ENCODE measurements around the gene DMAC2L. TPM values are rescaled to one million over a fixed set of nuclear protein-coding genes. Genes with fewer than 3 reads are reported as not detected.
A peak's percentile ranks its signal among the peaks of the same experiment; 100 is the strongest.
"Not testable (repeated sequence)": the region's sequence is repeated elsewhere in the genome, so short reads cannot be mapped to it uniquely, and the experiment has no call there.

Gene DMAC2L
- 4.3 and 5.8 TPM in 2 replicates for total RNA-seq

GRCh38 chr14:50311972-50312733 is at the start of gene DMAC2L, which contains the start of gene L2HGDH:
TSS of gene DMAC2L (plus strand) at chr14:50312324. CDS start at chr14:50321488, 9,164 bp downstream.
TSS of gene L2HGDH (minus strand) at chr14:50312229. CDS start at chr14:50312150, 79 bp downstream.
- DNase-seq (ENCODE audit: low read depth, low spot score) = peak; percentile 72

- no peak for DNase-seq (ENCODE audit: low read depth, low spot score)
Observed at GRCh38 chr14:50262865-50263264, 49.3 kb upstream of the DMAC2L start.

GRCh38 chr14:50263321-50263720 is 48.8 kb upstream of the DMAC2L start:
- no peak for DNase-seq (ENCODE audit: low read depth, low spot score)

- DNase-seq (ENCODE audit: low read depth, low spot score) = no peak
Observed at GRCh38 chr14:50265029-50265428, 47.1 kb upstream of the DMAC2L start.

GRCh38 chr14:50270932-50271331 is 41.2 kb upstream of the DMAC2L start:
- no peak for DNase-seq (ENCODE audit: low read depth, low spot score)

GRCh38 chr14:50272498-50272897 is 39.6 kb upstream of the DMAC2L start:
- no peak for DNase-seq (ENCODE audit: low read depth, low spot score)

- no peak for DNase-seq (ENCODE audit: low read depth, low spot score)
Observed at GRCh38 chr14:50285861-50286260, 26.3 kb upstream of the DMAC2L start.

- no peak for DNase-seq (ENCODE audit: low read depth, low spot score)
Observed at GRCh38 chr14:50288146-50288545, 24.0 kb upstream of the DMAC2L start.

GRCh38 chr14:50290306-50290705 is 21.8 kb upstream of the DMAC2L start:
- DNase-seq (ENCODE audit: low read depth, low spot score) = no peak

GRCh38 chr14:50299585-50299984 is 12.5 kb upstream of the DMAC2L start:
- no peak for DNase-seq (ENCODE audit: low read depth, low spot score)

GRCh38 chr14:50301914-50302313 is 10.2 kb upstream of the DMAC2L start:
- no peak for DNase-seq (ENCODE audit: low read depth, low spot score)

- no peak for DNase-seq (ENCODE audit: low read depth, low spot score)
Observed at GRCh38 chr14:50303744-50304471, 8.2 kb upstream of the DMAC2L start.

GRCh38 chr14:50308363-50308915 is 3.7 kb upstream of the DMAC2L start:
- DNase-seq (ENCODE audit: low read depth, low spot score) = no peak

- DNase-seq (ENCODE audit: low read depth, low spot score) = no peak
Observed at GRCh38 chr14:50310445-50310844, 1.7 kb upstream of the DMAC2L start.

GRCh38 chr14:50311337-50311971 is 670 bp upstream of the DMAC2L start:
- no peak for DNase-seq (ENCODE audit: low read depth, low spot score)

- DNase-seq (ENCODE audit: low read depth, low spot score) = no peak
Observed at GRCh38 chr14:50312734-50313054, 570 bp downstream of the DMAC2L start.

- not testable (repeated sequence) for DNase-seq (ENCODE audit: low read depth, low spot score)
Observed at GRCh38 chr14:50314098-50314497, 2.0 kb downstream of the DMAC2L start.

GRCh38 chr14:50318031-50318626 is 6.0 kb downstream of the DMAC2L start:
- DNase-seq (ENCODE audit: low read depth, low spot score) = no peak

- DNase-seq (ENCODE audit: low read depth, low spot score) = no peak
Observed at GRCh38 chr14:50319293-50319692, 7.2 kb downstream of the DMAC2L start.

GRCh38 chr14:50319721-50320120 is 7.6 kb downstream of the DMAC2L start:
- DNase-seq (ENCODE audit: low read depth, low spot score) = no peak

GRCh38 chr14:50320283-50320682 is 8.2 kb downstream of the DMAC2L start:
- no peak for DNase-seq (ENCODE audit: low read depth, low spot score)
